Esophagus muscularis mucosa (tissue), 4 donors: ENCODE measurements around the gene PRPF40B. TPM values are rescaled to one million over a fixed set of nuclear protein-coding genes. Genes with fewer than 3 reads are reported as not detected.

Experiments
- DNase-seq: peaks from one replicate; pipeline ENCODE4 v3.0.0-alpha.2; 2017; ENCODE audit errors: extremely low spot score
- H3K27ac ChIP-seq, 4 donors: fragments of 200-600 bp; sonication (generic); replicated peaks in 1 of 4; 1 replicate in 3 of 4; 2 replicates in 1 of 4; pipeline ENCODE4 v1.5.1; 2016 to 2019; ENCODE audit warnings: mild to moderate bottlenecking in 1 of 4
- H3K27me3 ChIP-seq, 4 donors: fragments of 200-600 bp; sonication (generic); one replicate each; pipeline versions ENCODE4 v1.5.1 to v1.6.0; 2016 to 2019
- H3K36me3 ChIP-seq, 4 donors: fragments of 200-600 bp; sonication (generic); one replicate each; pipeline ENCODE4 v1.5.1; 2016 to 2019
- H3K4me1 ChIP-seq, 4 donors: fragments of 200-600 bp; sonication (generic); one replicate each; pipeline ENCODE4 v1.5.1; 2016 to 2019
- H3K4me3 ChIP-seq, 4 donors: fragments of 200-600 bp; sonication (generic); 1 replicate in 2 of 4; 2 replicates in 2 of 4; pipeline ENCODE4 v1.5.1; 2016 to 2019; ENCODE audit warnings: mild to moderate bottlenecking in 4 of 4, moderate library complexity in 1 of 4
- H3K9me3 ChIP-seq, 4 donors: fragments of 200-600 bp; sonication (generic); 1 replicate in 3 of 4; 2 replicates in 1 of 4; pipeline ENCODE4 v1.5.1; 2016 to 2019
- EP300 ChIP-seq: sonication (generic); formaldehyde crosslinking; IDR thresholded peaks from one replicate; pipeline ENCODE4 v1.6.1; 2017; ENCODE audit warnings: antibody characterized with exemption
- POLR2A ChIP-seq: fragments of 450-650 bp; IDR thresholded peaks from one replicate; pipeline ENCODE4 v1.6.1; 2017; ENCODE audit warnings: antibody characterized with exemption, moderate library complexity, mild to moderate bottlenecking, low read depth
- POLR2AphosphoS5 ChIP-seq, 2 donors: sonication (generic); formaldehyde crosslinking; IDR thresholded peaks; one replicate each; pipeline ENCODE4 v1.6.1; 2017; ENCODE audit warnings: antibody characterized with exemption in 2 of 2
- WGBS: methylation state at CpG from one replicate; pipeline ENCODE4 v1.1.5; 2018; 5-methylcytosine and 5-hydroxymethylcytosine counted together
- intact Hi-C: fragments of 100-400 bp; cut with DNase I; formaldehyde crosslinking; loops from one replicate; pipeline ENCODE4 v1.15.1; 2023
- total RNA-seq, 4 donors: library from RNA; depleted of rRNA; stranded (reverse); fragments of >200 nt; gene quantifications; one replicate each; pipeline versions ENCODE4 v1.1.0 to v1.2.1, GENCODE V29; 2016
- TF ChIP-seq, protein P1 (sequence below), 3 experiments: fragments of 200-600 bp in 2 of 3; fragments of 450-650 bp in 1 of 3; sonication (generic) in 2 of 3; IDR thresholded peaks; one replicate each; pipeline ENCODE4 v1.5.1; 2017 to 2019; ENCODE audit warnings: antibody characterized with exemption in 3 of 3, mild to moderate bottlenecking in 2 of 3, moderate library complexity in 1 of 3

PRPF40B gene
- total RNA-seq, 4 donors from 2014 or later: 9.6 to 19.0 (median 13.9) TPM

DNA sequence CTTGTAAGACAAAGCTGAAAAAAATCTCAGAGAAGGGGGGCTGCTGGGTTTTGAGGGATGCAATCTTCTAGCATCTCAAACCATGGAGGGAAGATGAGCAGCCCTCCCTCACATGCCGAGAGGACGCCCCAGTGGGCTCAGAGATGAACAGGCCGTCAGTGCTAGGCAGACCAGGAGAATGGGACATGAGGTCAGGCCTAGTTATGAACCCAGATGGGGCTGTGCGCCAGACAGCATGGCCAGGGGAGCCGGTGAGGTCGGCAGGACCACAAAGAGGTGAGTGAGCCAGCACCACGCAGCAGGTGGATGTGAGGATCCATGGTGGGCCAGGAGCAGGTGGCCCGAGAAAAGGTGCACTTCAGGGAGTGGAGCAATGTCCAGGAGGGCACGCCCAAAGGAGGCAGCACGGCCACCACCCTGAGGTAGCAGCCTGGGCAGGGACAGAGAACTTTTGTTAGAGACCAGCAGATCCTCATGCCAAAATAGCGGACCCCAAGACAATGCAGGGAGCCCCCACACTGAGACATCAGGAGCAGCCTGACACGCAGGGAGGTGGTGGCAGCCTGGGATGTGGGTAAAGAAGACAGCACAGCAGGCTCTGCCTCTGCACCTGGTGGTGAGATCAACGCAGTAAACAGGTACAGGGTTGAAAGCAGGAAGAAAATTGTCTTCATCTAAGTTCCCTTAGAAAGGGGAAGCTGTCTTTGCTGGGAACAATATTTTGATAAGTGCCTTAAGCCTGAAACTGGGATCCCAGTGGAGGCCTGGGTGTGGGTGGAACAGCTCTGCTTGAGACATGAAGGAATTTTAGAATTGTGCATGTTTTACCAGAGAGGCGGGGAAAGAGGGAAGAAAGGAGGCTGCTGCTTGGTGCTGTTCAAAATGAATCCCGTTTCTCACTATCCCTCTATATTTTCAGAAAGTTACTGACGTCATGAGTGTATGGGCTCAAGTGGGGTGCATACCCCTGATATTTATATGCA is 37.6 kb upstream of the PRPF40B start:
- intact Hi-C loops: no loop called here
- H3K27ac ChIP-seq: no peak overlapping the region
- no peak overlapping the region for H3K4me3 ChIP-seq
- no peaks in the 10 kb centered on the region for H3K27me3 ChIP-seq
- H3K36me3 ChIP-seq: peaks cover 0 to 22% (median 8%) of the 10 kb centered on the region in 4 donors
- peaks cover 20 to 34% (median 23%) of the 10 kb centered on the region in 4 donors for H3K4me1 ChIP-seq
- H3K9me3 ChIP-seq: no peaks in the 10 kb centered on the region
- no peak for DNase-seq
- WGBS: 77% methylated on average over 13 of the region's 16 CpGs
- TF ChIP-seq EP300: no peak
- no peak for TF ChIP-seq POLR2A

DNA sequence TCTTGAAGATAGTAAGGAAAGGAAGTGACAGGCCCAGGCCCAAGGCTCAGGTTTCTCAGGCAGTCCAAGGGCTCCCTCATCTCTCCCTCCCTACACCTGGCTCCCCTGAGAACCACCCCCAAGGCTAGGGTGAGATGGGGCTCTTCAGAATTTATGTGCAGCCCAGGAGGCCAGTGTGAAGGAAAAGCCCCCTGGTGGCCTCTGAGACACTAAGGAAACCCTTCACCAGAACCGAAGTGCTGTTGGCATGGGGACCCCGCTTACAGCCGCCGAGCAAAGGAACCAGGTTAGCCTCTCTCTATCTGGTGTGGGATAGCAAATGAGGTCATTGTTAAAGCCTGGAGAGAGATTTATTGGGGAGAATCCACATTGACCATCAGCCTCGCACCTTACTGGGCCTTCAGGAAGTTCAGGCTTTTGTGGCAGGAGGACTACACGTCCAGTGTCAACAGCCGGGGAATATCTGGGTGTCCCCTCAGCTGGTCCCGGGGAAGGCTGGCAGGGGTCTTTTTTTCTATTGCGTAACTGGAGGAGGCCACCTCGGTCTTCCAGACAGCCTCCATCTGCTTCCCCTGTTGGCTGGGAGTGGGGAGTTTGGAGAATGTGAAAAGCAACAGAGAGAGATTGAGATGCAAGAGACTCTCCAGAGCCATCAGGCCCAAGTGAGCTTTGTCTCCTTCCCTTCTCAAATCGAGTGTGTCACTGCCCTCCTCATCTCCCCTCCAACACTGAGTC is 36.0 kb upstream of the PRPF40B start:
- Histone ChIP-seq H3K27ac (no peak overlapping the region), H3K36me3 (peaks cover 0 to 22% (median 8%) of the 10 kb centered on the region in 4 donors), H3K4me3 (no peak overlapping the region), H3K9me3 (peaks cover 0 to 5% (median 0%) of the 10 kb centered on the region in 4 donors), H3K4me1 (peaks cover 14 to 19% (median 17%) of the 10 kb centered on the region in 4 donors), H3K27me3 (no peaks in the 10 kb centered on the region)
- no peak for DNase-seq
- intact Hi-C loops: no loop called here
- TF ChIP-seq POLR2A: no peak
- no peak for TF ChIP-seq EP300
- no peak for TF ChIP-seq POLR2AphosphoS5 (IDR thresholded peaks at IDR 0.05)
- TF ChIP-seq, protein P1, sequence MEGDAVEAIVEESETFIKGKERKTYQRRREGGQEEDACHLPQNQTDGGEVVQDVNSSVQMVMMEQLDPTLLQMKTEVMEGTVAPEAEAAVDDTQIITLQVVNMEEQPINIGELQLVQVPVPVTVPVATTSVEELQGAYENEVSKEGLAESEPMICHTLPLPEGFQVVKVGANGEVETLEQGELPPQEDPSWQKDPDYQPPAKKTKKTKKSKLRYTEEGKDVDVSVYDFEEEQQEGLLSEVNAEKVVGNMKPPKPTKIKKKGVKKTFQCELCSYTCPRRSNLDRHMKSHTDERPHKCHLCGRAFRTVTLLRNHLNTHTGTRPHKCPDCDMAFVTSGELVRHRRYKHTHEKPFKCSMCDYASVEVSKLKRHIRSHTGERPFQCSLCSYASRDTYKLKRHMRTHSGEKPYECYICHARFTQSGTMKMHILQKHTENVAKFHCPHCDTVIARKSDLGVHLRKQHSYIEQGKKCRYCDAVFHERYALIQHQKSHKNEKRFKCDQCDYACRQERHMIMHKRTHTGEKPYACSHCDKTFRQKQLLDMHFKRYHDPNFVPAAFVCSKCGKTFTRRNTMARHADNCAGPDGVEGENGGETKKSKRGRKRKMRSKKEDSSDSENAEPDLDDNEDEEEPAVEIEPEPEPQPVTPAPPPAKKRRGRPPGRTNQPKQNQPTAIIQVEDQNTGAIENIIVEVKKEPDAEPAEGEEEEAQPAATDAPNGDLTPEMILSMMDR (IDR thresholded peaks at IDR 0.05): no peak
- 86% methylated on average over 11 of the region's 11 CpGs for WGBS

DNA sequence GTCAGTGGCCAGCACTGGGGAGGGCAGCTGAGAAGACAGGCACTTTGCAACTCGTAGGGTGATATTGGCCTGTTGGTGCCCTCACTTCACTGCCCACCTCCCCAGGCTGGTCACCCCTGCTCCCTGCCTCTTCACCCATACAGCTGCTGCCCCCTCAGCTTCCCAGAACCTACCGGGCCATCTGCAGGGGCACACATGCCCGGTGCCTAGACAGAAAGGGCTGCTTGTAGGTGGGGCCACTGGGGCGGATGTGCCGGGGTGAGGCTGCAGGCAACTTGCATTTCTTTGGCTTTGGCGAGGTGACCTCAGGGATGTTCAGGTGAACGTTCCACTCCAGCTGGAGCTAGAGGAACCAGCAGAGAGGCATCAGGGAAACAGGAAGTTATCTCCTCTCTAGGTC is 35.1 kb upstream of the PRPF40B start:
- Histone ChIP-seq H3K4me3 (no peak overlapping the region), H3K36me3 (peaks cover 0 to 22% (median 8%) of the 10 kb centered on the region in 4 donors), H3K9me3 (peaks cover 0 to 5% (median 0%) of the 10 kb centered on the region in 4 donors), H3K4me1 (peaks cover 5 to 11% (median 8%) of the 10 kb centered on the region in 4 donors), H3K27ac (no peak overlapping the region), H3K27me3 (no peaks in the 10 kb centered on the region)
- intact Hi-C loops: no loop called here
- 94% methylated on average over 6 of the region's 7 CpGs for WGBS
- DNase-seq: no peak
- TF ChIP-seq, protein P1 (IDR thresholded peaks at IDR 0.05): no peak
- TF ChIP-seq POLR2A: no peak

DNA sequence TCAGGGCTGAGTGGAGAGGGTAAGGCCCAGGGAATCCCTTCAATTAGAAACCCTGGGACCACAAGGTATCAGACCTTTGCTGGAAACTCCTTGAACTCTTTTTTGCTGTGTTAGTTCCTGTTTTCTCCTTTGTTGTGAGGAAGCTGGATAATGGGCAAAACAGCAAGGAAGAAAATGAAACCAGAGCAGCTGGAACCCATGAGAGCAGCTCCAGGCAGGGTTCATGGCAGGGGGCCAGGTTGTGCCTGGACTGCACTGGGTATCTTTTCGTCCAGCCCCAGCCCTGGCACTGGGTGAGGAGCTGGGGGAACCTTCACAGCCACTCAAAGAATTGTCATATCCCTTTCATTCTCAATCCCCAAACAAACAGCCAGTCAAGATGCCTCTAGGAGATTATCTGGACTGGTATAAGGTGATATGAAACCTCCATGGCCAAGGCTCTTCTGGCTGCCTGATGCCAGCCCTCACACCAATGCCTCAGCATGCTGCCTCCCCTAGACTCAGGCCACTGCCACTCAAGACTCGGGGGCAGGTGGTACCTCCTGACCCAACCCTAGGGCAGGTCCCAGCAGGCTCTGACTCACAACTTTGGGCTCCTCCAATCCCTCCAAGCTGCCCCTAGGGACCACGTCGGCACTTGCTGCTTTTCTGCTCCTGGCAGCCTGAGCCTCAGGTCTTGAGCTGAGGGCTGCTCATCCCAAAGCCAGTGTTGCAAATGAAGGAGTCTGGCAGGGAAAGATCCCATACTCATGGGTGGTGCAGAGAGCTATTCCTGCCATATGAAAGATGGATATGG is 34.4 kb upstream of the PRPF40B start:
- 78% methylated on average over 4 of the region's 4 CpGs for WGBS
- no peaks in the 10 kb centered on the region for H3K27me3 ChIP-seq
- peaks cover 0 to 7% (median 2%) of the 10 kb centered on the region in 4 donors for H3K4me1 ChIP-seq
- H3K36me3 ChIP-seq: peaks cover 0 to 22% (median 8%) of the 10 kb centered on the region in 4 donors
- TF ChIP-seq POLR2AphosphoS5 (IDR thresholded peaks at IDR 0.05) (no peak), EP300 (no peak), POLR2A (no peak)
- TF ChIP-seq, protein P1 (IDR thresholded peaks at IDR 0.05): no peak
- peaks cover 0 to 5% (median 0%) of the 10 kb centered on the region in 4 donors for H3K9me3 ChIP-seq
- no peak for DNase-seq
- intact Hi-C loops: no loop called here
- H3K4me3 ChIP-seq: no peak overlapping the region
- H3K27ac ChIP-seq: no peak overlapping the region
